ENCODE data around the gene STAU1.

The STAU1 gene

GRCh38 chr20:49203746-49204145 is 15.6 kb upstream of the STAU1 start:
- ChIA-PET POLR2A (no interaction called here), CTCF (interaction anchor here (1.0 kb wide), 1 partner anchor 14 kb away, joined by 8 read pairs; no protein-coding TSS in a partner anchor)
- Histone ChIP-seq H3K9me3 (ENCODE audit: control insufficient read depth, insufficient read depth, low read depth, low read length) (no peaks in the 10 kb centered on the region), H3K36me3 (ENCODE audit: control insufficient read depth in 2 of 2, insufficient read depth in 1 of 2, low read length in 2 of 2) (no peaks in the 10 kb centered on the region), H3K4me3 (ENCODE audit: low read depth, low read length) (no peak overlapping the region), H3K4me1 (ENCODE audit: control insufficient read depth, insufficient read depth, low read length) (no peaks in the 10 kb centered on the region), H3K27ac (ENCODE audit: extremely low read depth, low read depth, low read length) (no peak overlapping the region)
- TF ChIP-seq ZNF560 (tag by site-specific recombination; IDR thresholded peaks at IDR 0.05; ENCODE audit: borderline replicate concordance) (no peak), ZBTB48 (tag by site-specific recombination; IDR thresholded peaks at IDR 0.05) (no peak), ZNF561 (tag by site-specific recombination; IDR thresholded peaks at IDR 0.05; ENCODE audit: borderline replicate concordance) (no peak), FEZF1 (tag by site-specific recombination; IDR thresholded peaks at IDR 0.05) (no peak), GLI2 (tag by site-specific recombination; IDR thresholded peaks at IDR 0.05; ENCODE audit: borderline replicate concordance, low read depth) (no peak), OSR2 (tag by site-specific recombination; IDR thresholded peaks at IDR 0.05) (no peak), ZNF2 (tag by site-specific recombination; IDR thresholded peaks at IDR 0.05) (no peak), ZNF221 (tag by site-specific recombination; IDR thresholded peaks at IDR 0.05; ENCODE audit: borderline replicate concordance) (no peak), ZNF423 (tag by site-specific recombination; IDR thresholded peaks at IDR 0.05) (no peak), SETDB1 (IDR thresholded peaks at IDR 0.05; ENCODE audit: insufficient read length, low read length) (no peak), ZNF768 (tag by site-specific recombination; IDR thresholded peaks at IDR 0.05) (no peak), ZNF426 (tag by site-specific recombination; IDR thresholded peaks at IDR 0.05) (no peak), YY2 (tag by site-specific recombination; IDR thresholded peaks at IDR 0.05) (no peak), ZNF19 (tag by site-specific recombination; IDR thresholded peaks at IDR 0.05; ENCODE audit: low read depth) (no peak), TCF7L2 (IDR thresholded peaks at IDR 0.05; ENCODE audit: borderline replicate concordance, low read depth, low read length) (no peak), ZBTB8A (tag by site-specific recombination; IDR thresholded peaks at IDR 0.05) (no peak), PRDM2 (tag by site-specific recombination; IDR thresholded peaks at IDR 0.05; ENCODE audit: borderline replicate concordance) (no peak)
- TF ChIP-seq, protein P1, sequence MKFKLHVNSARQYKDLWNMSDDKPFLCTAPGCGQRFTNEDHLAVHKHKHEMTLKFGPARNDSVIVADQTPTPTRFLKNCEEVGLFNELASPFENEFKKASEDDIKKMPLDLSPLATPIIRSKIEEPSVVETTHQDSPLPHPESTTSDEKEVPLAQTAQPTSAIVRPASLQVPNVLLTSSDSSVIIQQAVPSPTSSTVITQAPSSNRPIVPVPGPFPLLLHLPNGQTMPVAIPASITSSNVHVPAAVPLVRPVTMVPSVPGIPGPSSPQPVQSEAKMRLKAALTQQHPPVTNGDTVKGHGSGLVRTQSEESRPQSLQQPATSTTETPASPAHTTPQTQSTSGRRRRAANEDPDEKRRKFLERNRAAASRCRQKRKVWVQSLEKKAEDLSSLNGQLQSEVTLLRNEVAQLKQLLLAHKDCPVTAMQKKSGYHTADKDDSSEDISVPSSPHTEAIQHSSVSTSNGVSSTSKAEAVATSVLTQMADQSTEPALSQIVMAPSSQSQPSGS (tag by site-specific recombination; IDR thresholded peaks at IDR 0.05; ENCODE audit: low read depth): no peak
- TF ChIP-seq, protein P2, sequence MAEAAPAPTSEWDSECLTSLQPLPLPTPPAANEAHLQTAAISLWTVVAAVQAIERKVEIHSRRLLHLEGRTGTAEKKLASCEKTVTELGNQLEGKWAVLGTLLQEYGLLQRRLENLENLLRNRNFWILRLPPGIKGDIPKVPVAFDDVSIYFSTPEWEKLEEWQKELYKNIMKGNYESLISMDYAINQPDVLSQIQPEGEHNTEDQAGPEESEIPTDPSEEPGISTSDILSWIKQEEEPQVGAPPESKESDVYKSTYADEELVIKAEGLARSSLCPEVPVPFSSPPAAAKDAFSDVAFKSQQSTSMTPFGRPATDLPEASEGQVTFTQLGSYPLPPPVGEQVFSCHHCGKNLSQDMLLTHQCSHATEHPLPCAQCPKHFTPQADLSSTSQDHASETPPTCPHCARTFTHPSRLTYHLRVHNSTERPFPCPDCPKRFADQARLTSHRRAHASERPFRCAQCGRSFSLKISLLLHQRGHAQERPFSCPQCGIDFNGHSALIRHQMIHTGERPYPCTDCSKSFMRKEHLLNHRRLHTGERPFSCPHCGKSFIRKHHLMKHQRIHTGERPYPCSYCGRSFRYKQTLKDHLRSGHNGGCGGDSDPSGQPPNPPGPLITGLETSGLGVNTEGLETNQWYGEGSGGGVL (tag by site-specific recombination; IDR thresholded peaks at IDR 0.05): no peak
- TF ChIP-seq, protein P3, sequence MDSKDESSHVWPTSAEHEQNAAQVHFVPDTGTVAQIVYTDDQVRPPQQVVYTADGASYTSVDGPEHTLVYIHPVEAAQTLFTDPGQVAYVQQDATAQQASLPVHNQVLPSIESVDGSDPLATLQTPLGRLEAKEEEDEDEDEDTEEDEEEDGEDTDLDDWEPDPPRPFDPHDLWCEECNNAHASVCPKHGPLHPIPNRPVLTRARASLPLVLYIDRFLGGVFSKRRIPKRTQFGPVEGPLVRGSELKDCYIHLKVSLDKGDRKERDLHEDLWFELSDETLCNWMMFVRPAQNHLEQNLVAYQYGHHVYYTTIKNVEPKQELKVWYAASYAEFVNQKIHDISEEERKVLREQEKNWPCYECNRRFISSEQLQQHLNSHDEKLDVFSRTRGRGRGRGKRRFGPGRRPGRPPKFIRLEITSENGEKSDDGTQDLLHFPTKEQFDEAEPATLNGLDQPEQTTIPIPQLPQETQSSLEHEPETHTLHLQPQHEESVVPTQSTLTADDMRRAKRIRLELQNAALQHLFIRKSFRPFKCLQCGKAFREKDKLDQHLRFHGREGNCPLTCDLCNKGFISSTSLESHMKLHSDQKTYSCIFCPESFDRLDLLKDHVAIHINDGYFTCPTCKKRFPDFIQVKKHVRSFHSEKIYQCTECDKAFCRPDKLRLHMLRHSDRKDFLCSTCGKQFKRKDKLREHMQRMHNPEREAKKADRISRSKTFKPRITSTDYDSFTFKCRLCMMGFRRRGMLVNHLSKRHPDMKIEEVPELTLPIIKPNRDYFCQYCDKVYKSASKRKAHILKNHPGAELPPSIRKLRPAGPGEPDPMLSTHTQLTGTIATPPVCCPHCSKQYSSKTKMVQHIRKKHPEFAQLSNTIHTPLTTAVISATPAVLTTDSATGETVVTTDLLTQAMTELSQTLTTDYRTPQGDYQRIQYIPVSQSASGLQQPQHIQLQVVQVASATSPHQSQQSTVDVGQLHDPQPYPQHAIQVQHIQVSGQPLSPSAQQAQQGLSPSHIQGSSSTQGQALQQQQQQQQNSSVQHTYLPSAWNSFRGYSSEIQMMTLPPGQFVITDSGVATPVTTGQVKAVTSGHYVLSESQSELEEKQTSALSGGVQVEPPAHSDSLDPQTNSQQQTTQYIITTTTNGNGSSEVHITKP (tag by site-specific recombination; IDR thresholded peaks at IDR 0.05): no peak
